ENCODE results near the gene CTDP1.
A peak's percentile ranks its signal among the peaks of the same experiment; 100 is the strongest.

Gene CTDP1

DNA sequence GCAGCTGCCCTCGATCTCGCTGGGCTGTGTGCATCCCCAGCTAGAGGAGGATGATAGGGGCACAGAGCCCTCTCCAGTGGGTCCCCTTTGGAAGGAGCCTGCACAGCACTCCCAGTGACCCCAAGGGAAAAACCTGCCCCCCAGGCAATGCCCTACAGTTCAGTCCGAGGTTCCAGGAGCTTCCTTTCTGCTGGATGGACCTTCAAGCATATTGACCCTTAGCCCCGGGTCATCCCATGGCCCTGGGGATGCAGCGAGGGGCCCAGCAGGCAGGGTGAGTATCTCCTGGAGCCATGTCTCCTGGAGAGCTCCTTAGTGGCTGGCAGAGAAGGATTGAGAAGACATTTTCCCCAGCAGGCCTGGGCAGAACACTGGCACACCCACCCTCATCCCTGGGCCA, 45.4 kb upstream of the CTDP1 start:
- Histone ChIP-seq H4K8ac (ENCODE audit: low read depth, low read length) (no peak overlapping the region), H3K4me3 (ENCODE audit: low read length) (no peak overlapping the region), H3K4ac (ENCODE audit: low read depth, low read length) (no peak overlapping the region), H3K79me1 (ENCODE audit: low read length) (no peaks in the 10 kb centered on the region), H3K27me3 (ENCODE audit: insufficient read depth, low read length, poor library complexity) (peaks cover 4% of the 10 kb centered on the region), H2BK120ac (ENCODE audit: low read depth, low read length) (no peak overlapping the region), H3K27ac (ENCODE audit: low read depth, low read length) (no peak overlapping the region), H3K18ac (ENCODE audit: low read length) (no peak overlapping the region), H3K79me2 (ENCODE audit: control insufficient read depth, insufficient read depth, low read length) (no peaks in the 10 kb centered on the region), H3K23ac (ENCODE audit: low read length) (no peak overlapping the region), H3K4me1 (ENCODE audit: control insufficient read depth, low read depth, low read length) (no peaks in the 10 kb centered on the region), H2AK5ac (ENCODE audit: low read length) (no peak overlapping the region), H3K36me3 (ENCODE audit: control insufficient read depth, insufficient read depth, low read length) (no peaks in the 10 kb centered on the region), H3K4me2 (ENCODE audit: low read length) (no peak overlapping the region), H3K9ac (ENCODE audit: low read length) (no peak overlapping the region), H3K56ac (ENCODE audit: low read length) (no peak overlapping the region), H4K5ac (ENCODE audit: low read length) (no peak overlapping the region), H2BK15ac (replicated peaks; ENCODE audit: low read depth) (no peak overlapping the region), H2BK5ac (ENCODE audit: low read length) (no peak overlapping the region)
- no CpG with 5 or more reads among the region's 5 CpGs for WGBS (ENCODE audit: extremely low coverage, insufficient coverage, low lambda C conversion rate)
- DNase-seq, result no peak

DNA sequence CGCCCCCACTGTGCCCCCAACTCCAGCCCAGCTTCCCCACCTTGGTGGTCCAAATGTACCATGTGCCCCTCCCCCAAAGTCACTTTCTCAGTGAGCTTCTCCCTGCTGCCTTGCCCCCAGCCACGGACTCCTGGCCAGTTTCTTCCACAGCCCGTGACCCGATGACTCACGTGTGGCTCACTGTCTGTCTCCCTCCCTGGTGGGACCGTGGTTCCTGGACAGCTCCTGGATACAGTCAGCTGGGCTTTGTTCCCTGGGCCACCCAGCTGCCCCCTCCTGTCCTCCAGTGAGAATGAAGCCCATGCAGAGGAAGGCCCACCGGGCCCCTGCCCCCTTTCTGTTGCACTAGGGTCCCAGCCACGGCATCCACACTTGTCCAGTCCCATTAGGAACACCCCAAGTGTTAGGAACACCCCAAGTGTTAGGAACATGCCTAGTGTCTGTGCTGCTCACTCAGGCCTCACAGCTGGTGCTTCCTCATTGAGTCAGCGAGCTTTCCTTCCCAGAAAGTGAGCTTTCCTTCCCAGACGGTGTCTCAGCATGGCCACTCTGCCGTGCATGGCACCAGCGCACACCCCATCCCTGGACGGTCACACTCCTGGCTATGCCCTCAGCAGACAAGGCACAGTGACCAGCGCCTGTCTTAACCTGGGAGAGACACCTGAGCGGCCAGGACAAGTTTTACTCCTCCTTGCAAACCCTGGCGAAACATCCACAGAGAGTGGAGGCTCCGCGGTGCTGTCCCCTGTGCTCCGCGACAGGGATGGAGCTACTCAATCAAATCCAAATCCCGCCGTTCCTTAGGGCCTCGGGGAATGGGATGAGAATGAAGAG, 44.8 kb upstream of the CTDP1 start:
- Histone ChIP-seq H3K4ac (ENCODE audit: low read depth, low read length) (no peak overlapping the region), H3K4me1 (ENCODE audit: control insufficient read depth, low read depth, low read length) (no peaks in the 10 kb centered on the region), H3K79me2 (ENCODE audit: control insufficient read depth, insufficient read depth, low read length) (no peaks in the 10 kb centered on the region), H3K4me3 (ENCODE audit: low read length) (no peak overlapping the region), H2AK5ac (ENCODE audit: low read length) (no peak overlapping the region), H3K23ac (ENCODE audit: low read length) (no peak overlapping the region), H3K4me2 (ENCODE audit: low read length) (no peak overlapping the region), H2BK5ac (ENCODE audit: low read length) (no peak overlapping the region), H3K27ac (ENCODE audit: low read depth, low read length) (no peak overlapping the region), H2BK120ac (ENCODE audit: low read depth, low read length) (no peak overlapping the region), H4K8ac (ENCODE audit: low read depth, low read length) (no peak overlapping the region), H3K27me3 (ENCODE audit: insufficient read depth, low read length, poor library complexity) (peaks cover 4% of the 10 kb centered on the region), H4K5ac (ENCODE audit: low read length) (no peak overlapping the region), H3K56ac (ENCODE audit: low read length) (peak overlapping the region; percentile 15), H3K18ac (ENCODE audit: low read length) (no peak overlapping the region), H2BK15ac (replicated peaks; ENCODE audit: low read depth) (no peak overlapping the region), H3K36me3 (ENCODE audit: control insufficient read depth, insufficient read depth, low read length) (no peaks in the 10 kb centered on the region), H3K9ac (ENCODE audit: low read length) (no peak overlapping the region), H3K79me1 (ENCODE audit: low read length) (no peaks in the 10 kb centered on the region)
- WGBS (ENCODE audit: extremely low coverage, insufficient coverage, low lambda C conversion rate), result no CpG with 5 or more reads among the region's 23 CpGs
- DNase-seq, result no peak

- Histone ChIP-seq H2BK120ac (ENCODE audit: low read depth, low read length) (no peak overlapping the region), H2BK15ac (replicated peaks; ENCODE audit: low read depth) (no peak overlapping the region), H3K18ac (ENCODE audit: low read length) (no peak overlapping the region), H2BK5ac (ENCODE audit: low read length) (no peak overlapping the region), H3K4me1 (ENCODE audit: control insufficient read depth, low read depth, low read length) (no peaks in the 10 kb centered on the region), H3K79me2 (ENCODE audit: control insufficient read depth, insufficient read depth, low read length) (no peaks in the 10 kb centered on the region), H4K8ac (ENCODE audit: low read depth, low read length) (no peak overlapping the region), H3K4me3 (ENCODE audit: low read length) (no peak overlapping the region), H2AK5ac (ENCODE audit: low read length) (no peak overlapping the region), H3K79me1 (ENCODE audit: low read length) (no peaks in the 10 kb centered on the region), H3K27me3 (ENCODE audit: insufficient read depth, low read length, poor library complexity) (peaks cover 4% of the 10 kb centered on the region), H3K4ac (ENCODE audit: low read depth, low read length) (no peak overlapping the region), H3K23ac (ENCODE audit: low read length) (no peak overlapping the region), H3K36me3 (ENCODE audit: control insufficient read depth, insufficient read depth, low read length) (no peaks in the 10 kb centered on the region), H3K9ac (ENCODE audit: low read length) (no peak overlapping the region), H4K5ac (ENCODE audit: low read length) (no peak overlapping the region), H3K56ac (ENCODE audit: low read length) (no peak overlapping the region), H3K4me2 (ENCODE audit: low read length) (no peak overlapping the region), H3K27ac (ENCODE audit: low read depth, low read length) (no peak overlapping the region)
- no CpG with 5 or more reads among the region's 15 CpGs for WGBS (ENCODE audit: extremely low coverage, insufficient coverage, low lambda C conversion rate)
- no peak for DNase-seq
Observed at GRCh38 chr18:79635427-79635726, 44.2 kb upstream of the CTDP1 start.

DNA sequence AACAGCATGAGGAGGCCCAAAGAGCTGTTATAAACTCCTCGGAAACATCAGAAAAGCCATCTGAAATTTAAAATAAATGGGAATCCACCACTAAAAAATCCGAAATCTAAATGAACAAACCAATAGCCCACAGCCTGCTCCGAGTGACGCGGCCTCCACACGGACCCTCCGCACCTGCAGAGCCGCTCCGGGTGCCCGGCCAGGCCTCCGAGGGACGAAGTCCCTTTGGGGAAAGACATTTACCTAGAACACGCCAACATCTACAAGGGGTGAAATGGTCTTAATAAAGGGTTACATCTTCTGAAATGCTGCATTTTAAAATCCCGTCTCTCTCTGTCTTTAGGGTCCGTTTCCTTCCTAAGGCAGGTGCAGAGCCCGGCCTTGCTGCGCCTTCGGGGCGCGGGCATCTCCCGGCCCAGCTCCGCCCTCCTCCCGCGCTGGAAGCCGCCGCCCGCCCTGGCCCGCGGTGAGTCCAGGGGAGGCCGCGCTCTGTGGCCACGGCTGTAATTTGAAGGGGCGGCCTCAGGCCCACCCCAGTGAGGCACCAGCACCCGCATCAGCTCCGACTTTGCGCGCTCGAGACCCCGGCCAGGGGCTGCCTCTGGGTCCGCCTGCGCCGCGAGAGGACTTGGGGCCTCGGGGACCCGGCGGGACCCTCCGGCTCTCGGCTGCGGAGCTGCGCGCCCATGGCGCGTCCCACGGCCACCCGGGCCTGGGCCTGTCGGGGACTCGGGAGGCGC, 42.3 kb upstream of the CTDP1 start:
- H3K79me1 ChIP-seq (ENCODE audit: low read length), result no peaks in the 10 kb centered on the region
- peaks cover 4% of the 10 kb centered on the region for H3K27me3 ChIP-seq (ENCODE audit: insufficient read depth, low read length, poor library complexity)
- peak overlapping the region; percentile 63 for H3K18ac ChIP-seq (ENCODE audit: low read length)
- H3K27ac ChIP-seq (ENCODE audit: low read depth, low read length), result no peak overlapping the region
- H3K79me2 ChIP-seq (ENCODE audit: control insufficient read depth, insufficient read depth, low read length), result no peaks in the 10 kb centered on the region
- peak overlapping the region; percentile 50 for H3K4me2 ChIP-seq (ENCODE audit: low read length)
- no peak overlapping the region for H2AK5ac ChIP-seq (ENCODE audit: low read length)
- peak overlapping the region; percentile 45 for H3K4ac ChIP-seq (ENCODE audit: low read depth, low read length)
- H2BK120ac ChIP-seq (ENCODE audit: low read depth, low read length), result peak overlapping the region; percentile 39
- no peak overlapping the region for H3K23ac ChIP-seq (ENCODE audit: low read length)
- no peak for DNase-seq
- H4K5ac ChIP-seq (ENCODE audit: low read length), result no peak overlapping the region
- H3K4me3 ChIP-seq (ENCODE audit: low read length), result no peak overlapping the region
- H3K36me3 ChIP-seq (ENCODE audit: control insufficient read depth, insufficient read depth, low read length), result no peaks in the 10 kb centered on the region
- H2BK5ac ChIP-seq (ENCODE audit: low read length), result no peak overlapping the region
- H2BK15ac ChIP-seq (replicated peaks; ENCODE audit: low read depth), result no peak overlapping the region
- no CpG with 5 or more reads among the region's 58 CpGs for WGBS (ENCODE audit: extremely low coverage, insufficient coverage, low lambda C conversion rate)
- H3K56ac ChIP-seq (ENCODE audit: low read length), result peak overlapping the region; percentile 78
- H3K9ac ChIP-seq (ENCODE audit: low read length), result peak overlapping the region; percentile 53
- H3K4me1 ChIP-seq (ENCODE audit: control insufficient read depth, low read depth, low read length), result no peaks in the 10 kb centered on the region
- H4K8ac ChIP-seq (ENCODE audit: low read depth, low read length), result no peak overlapping the region

GRCh38 chr18:79637921-79638909, 41.4 kb upstream of the CTDP1 start:
- Histone ChIP-seq H3K27ac (ENCODE audit: low read depth, low read length) (no peak overlapping the region), H4K8ac (ENCODE audit: low read depth, low read length) (no peak overlapping the region), H3K4me2 (ENCODE audit: low read length) (peak overlapping the region; percentile 50), H3K36me3 (ENCODE audit: control insufficient read depth, insufficient read depth, low read length) (no peaks in the 10 kb centered on the region), H2BK120ac (ENCODE audit: low read depth, low read length) (no peak overlapping the region), H3K23ac (ENCODE audit: low read length) (no peak overlapping the region), H3K56ac (ENCODE audit: low read length) (peak overlapping the region; percentile 78), H3K27me3 (ENCODE audit: insufficient read depth, low read length, poor library complexity) (peaks cover 4% of the 10 kb centered on the region), H3K79me1 (ENCODE audit: low read length) (no peaks in the 10 kb centered on the region), H2AK5ac (ENCODE audit: low read length) (no peak overlapping the region), H3K18ac (ENCODE audit: low read length) (peak overlapping the region; percentile 63), H3K79me2 (ENCODE audit: control insufficient read depth, insufficient read depth, low read length) (no peaks in the 10 kb centered on the region), H2BK5ac (ENCODE audit: low read length) (no peak overlapping the region), H4K5ac (ENCODE audit: low read length) (no peak overlapping the region), H2BK15ac (replicated peaks; ENCODE audit: low read depth) (no peak overlapping the region), H3K4ac (ENCODE audit: low read depth, low read length) (peak overlapping the region; percentile 45), H3K4me1 (ENCODE audit: control insufficient read depth, low read depth, low read length) (no peaks in the 10 kb centered on the region), H3K9ac (ENCODE audit: low read length) (peak overlapping the region; percentile 53), H3K4me3 (ENCODE audit: low read length) (no peak overlapping the region)
- no CpG with 5 or more reads among the region's 99 CpGs for WGBS (ENCODE audit: extremely low coverage, insufficient coverage, low lambda C conversion rate)
- no peak for DNase-seq
